NCI-H1417 treated with DMSO at 0.1 percent for 48 hours (cell line): ENCODE measurements around the gene MAMLD1.

Experiments
- DNase-seq: peaks from one replicate; lab custom pipeline; 2025; lab: John Stamatoyannopoulos, UW

MAMLD1 gene

DNA sequence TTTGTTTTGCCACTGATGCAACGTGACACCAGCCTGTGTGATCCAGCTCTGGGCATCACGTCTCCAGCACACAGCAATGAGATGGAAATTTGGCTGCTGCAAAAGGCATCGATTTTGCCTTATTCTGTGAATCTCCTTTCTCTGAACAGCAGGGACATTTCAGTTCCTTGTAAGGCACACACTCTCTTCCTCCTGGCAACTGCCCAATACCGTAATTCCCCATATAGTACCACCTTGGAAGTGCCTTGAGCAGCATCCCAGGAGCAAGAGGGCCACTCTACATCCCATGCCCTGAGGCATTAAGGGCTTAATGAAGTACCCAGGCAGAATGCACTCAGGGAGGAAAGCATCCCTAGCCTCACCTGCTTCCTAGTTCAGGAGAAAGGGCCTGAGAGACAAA is 10.5 kb upstream of the MAMLD1 start:
- DNase-seq: no peak

DNA sequence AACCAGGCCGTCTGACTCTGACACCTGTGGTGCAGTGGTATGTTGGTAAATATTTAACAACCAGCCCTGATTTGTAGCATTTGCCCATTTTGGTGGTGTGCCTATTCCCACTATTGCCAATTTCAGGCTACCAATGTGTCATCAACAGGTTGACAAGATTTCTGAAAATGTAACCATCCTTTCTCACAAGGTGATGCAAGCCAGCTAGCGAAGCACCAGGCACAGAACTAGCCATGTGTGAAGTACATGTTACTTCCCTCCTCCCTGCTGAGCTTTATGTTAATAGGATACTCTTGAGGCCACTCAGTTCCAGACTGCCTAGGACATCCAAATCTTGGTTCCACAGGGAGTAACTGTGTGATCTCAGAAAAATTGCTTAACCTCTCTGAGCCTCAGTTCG is 7.2 kb upstream of the MAMLD1 start:
- DNase-seq: no peak

DNA sequence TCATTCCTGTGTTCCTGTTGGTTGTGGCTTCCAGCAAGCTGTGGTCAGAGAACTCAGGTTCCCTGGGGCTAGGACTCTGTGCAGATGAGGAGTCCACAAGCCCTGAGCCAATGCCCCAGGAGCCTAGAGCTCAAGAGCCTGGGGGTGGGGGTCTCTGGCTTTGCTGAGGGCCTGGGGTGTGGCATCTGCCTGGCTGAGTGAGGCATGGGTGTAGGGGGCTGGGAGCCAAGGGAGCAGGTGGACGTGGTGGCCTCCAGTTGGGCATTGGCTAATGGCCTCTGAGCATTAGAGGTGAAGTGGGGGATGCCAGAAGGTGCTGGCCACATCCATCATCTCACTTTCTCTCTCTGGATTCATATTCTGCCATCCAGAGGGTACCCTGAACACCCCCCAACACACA is 5.3 kb upstream of the MAMLD1 start:
- DNase-seq: no peak

DNA sequence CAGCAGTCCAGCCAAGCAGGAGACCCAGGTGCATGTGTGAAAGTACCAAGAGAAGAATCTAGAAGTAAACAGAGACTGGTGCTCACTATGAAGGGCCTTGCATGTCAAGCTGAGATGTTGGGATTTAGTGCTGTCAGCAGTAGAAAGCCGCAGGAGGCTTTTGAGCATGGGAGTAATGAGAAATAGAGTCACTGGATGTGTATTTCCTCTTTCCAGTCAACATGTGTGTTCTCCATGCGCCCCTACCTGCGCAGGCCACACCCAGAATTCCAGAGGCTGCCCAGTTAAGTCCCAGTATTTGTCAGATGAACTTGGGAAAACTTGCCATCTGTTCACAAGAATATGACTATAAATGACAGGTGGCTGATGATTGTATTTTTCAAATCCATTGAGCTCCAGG is 4.5 kb upstream of the MAMLD1 start:
- no peak for DNase-seq

DNA sequence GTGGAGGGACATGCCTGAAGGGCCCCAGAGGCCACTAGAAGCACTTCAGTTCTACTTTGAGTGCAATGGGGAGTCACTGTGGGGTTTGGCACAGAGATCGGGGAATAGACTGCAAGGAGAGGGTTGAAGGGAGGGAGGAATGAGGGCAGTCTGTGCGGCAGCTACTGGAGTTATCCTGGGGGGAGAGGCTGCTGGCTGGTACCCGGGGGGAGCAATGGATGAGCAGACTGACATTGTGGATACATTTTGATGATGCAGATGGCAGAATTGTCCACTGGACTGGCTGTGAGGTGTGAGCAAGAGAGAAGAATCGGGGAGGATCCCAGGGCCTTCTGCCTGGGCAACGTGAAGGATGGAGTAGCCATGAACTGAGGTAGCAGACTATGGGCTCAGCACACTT is 2.8 kb upstream of the MAMLD1 start:
- DNase-seq: no peak

DNA sequence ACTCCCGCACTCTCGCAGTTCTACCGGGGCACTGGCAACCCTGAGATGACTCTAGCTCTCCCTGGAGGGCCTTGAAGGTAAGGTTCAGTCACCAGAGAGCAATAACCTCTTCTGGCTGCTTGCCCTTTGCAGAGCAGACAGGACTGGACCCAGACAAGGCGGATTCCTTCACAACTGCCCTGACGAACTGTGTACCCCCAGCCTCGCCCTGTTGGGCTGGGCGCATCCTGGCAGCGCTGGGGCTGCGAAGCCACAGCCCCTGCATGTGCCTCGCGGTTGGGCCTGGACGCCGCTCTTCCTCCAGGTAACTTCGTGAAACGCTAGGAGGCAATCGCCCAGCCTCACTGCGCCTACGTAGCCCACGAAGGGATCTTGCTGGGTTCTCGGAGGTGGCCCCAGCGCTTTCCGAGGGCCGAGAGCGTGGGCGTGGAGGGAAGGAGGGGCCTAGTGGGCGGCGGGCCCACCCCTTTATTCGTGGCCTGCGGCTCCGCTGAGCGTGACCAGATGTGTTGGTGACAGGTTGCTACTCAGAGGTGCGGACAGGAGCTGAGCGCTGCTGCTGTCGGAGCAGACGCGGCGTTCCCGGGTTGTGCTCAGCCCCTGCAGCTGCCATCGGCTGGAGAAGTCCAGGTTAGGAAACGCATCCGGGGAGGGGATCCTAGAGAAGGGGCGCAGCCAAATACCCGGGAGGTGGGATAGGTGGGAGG is 1.9 kb upstream of the MAMLD1 start:
- no peak for DNase-seq

GRCh38 chrX:150361777-150362351 is 1.3 kb upstream of the MAMLD1 start:
- no peak for DNase-seq

GRCh38 chrX:150363561-150364346 is 637 bp downstream of the MAMLD1 start:
- no peak for DNase-seq

- no peak for DNase-seq
These were observed 1.4 kb downstream of the MAMLD1 start for GRCh38 chrX:150364347-150365050.

DNA sequence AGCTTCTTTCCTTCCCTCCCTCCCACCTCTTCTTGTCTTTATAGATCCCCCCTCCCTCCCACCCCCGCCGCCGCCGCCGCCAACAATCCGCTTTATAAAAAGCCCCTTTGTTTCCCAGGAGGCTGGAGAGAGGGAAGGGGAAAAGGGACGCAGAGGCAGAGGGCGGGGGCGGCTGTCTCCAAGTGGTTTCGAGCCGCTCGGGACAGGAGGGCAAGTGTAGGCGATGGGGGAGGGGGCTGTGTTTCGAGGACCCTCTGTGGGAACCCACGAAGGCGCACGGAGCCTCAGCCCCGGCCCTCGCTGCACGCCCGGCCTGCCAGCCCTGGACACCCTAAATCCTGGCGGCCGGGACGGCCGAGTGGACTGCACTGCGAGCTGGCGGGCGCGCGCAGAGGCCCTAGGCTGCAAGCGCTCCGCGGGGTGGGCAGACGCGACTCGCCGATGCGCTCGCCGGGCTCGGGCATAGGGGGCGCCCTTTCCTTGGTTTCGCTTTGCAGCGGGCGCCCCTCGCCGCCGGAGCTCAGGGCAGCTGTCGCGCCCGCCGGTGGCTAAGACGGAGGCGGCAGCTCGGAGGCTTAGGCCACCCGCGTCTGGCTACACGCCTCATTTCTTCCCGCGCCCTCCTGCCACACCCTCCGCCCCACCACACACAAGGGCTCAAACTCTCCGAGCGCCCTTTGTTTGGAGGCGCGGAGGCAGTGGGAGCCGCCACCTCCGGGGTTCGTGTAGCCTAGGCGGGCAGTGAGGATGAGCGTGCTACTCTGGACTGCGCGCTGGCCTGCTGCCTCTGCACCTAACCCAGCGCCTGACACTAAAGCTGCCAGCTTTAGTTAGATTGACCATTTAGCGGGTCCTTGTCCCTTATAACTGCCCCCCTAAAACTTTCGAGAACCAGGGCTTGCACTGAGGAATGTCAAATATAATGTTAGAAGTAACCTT is 2.2 kb downstream of the MAMLD1 start:
- DNase-seq: no peak

DNA sequence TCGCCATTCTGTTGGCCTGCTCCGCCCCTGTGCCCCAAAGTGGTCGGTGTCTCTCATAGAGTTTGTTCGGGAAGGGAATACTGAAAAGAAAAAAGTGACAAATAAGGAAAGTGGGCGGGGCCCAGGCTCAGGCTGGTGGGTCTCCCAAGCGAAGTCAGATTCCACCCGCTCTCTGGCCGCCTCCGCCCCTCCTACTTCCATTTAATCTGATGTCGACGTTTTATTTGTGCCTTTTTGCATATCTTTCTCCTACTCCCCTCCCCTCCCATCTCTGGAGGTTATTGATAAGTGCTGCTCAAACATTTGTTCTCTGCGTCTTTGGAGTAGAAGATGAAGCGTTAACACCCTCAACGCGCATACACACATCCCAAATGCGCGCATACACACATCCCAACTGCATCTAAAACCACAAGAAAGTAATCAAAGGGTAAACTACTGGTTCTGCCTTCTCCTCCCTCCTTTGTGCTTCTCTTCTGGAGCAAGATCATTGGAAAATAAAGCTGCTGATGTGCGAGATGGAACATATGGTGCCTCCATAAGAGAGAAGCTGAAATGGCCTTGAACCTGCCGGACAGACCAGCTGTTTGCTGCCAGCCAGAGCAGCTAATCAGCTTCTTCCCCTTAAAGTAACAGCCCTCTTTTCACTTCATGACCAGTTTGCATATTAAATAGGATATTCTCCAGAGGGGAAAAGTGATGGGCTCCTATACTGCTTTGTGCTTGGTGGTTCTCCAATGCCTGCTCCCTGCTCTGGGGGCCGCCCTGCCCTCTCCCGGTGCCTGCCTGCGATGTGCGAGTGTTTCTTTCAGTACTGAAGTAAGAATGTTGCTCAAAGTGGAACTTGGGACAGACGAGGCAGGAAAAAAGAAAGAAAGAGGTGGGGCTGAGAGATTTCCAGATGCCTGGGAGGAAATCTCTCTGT is 3.1 kb downstream of the MAMLD1 start:
- DNase-seq: no peak

GRCh38 chrX:150366951-150367545 is 3.9 kb downstream of the MAMLD1 start:
- no peak for DNase-seq

DNA sequence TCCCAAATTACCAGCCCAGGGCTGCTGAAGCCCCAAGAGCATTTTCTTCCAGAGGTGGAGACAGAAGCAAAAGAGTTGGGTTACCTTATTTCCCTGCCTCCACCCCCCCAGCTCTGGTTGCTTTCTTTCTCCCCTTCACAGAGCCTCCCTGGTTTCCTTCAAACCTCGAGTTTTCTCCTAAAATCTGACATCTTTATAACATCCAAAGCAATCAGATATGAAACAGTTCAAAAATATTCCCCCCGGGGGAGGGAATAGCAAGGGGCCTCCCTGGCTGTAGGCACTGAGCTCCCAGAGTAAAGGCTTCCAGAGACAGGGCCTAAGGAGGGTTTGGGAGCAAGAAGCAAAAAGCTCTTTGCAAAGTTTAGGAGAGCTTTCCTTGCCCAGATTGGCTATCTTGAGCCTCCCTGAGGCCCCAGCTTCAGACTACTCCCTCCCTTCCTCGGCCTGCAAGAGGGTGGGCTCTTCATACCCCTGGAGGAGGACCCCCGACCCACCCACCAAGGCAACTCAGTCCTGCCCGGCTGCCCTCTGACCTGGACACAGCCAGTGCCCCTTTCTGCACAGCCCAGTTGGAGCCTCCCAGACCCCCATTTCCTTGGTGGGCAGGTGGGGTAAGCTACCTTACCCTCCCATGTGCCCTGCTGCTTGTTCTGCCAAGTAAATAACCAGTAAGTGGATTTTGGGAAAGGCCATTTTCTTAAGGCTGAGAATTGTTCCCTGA is 7.6 kb downstream of the MAMLD1 start:
- DNase-seq: no peak

DNA sequence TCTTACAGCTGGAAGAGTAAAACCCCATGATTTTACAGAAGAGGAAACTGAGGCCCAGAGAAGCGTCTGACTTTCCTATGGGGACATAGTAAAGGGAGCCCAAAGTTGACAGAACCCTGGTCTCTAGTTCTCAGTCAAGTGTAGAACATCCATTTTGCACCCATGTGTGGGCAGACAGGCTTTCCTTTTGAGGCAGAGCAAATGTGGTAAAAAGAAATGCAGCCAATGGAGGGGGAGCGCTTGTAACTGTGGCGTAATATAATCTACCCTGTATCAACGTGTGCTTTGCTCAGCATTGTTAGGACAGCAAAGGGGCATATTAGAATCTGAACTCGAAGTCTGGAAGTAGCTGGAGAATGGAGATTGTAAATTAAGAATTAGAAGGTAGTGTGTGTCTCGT is 8.8 kb downstream of the MAMLD1 start:
- DNase-seq: no peak

DNA sequence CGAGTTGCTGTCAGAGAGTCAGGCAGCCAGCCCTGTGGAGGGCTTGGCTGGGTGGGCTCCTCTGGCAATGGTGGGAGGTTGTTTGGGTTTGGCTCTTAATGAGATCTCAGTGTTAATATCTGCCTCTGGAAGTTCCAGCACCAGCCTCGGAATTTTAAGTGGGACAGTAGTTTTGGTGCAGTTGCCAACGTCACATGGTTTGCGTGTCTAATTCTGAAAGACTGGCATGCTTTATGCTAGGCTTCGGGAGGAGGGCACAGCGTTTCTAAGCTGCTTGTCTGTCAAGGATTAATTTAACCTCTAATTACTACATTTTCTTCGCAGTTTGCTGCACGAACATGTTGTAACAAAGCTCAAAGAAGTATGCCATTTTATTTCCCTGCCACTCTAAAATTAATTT is 9.2 kb downstream of the MAMLD1 start:
- DNase-seq: no peak

DNA sequence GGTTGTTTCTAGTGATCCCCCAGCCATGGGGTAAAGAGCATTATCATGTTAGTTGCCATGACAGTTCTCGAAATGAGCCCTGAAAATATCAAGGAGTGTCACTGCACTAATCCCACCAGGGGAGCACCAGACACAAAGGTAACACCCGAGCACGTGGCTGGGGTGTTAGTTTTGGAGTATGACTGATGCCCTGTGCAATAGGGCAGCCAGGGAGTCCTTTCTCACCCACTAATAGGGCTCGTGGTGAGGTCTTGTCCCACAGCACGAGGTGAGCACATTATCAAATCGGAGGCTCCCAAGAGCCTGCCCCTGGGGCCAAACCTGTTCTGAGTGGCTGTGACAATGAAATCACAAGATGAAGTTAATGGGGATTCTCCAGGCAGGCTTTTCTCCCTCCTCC is 9.6 kb downstream of the MAMLD1 start:
- no peak for DNase-seq

GRCh38 chrX:150375243-150375770 is 12.2 kb downstream of the MAMLD1 start:
- no peak for DNase-seq

GRCh38 chrX:150377005-150377404 is 13.9 kb downstream of the MAMLD1 start:
- DNase-seq: no peak

DNA sequence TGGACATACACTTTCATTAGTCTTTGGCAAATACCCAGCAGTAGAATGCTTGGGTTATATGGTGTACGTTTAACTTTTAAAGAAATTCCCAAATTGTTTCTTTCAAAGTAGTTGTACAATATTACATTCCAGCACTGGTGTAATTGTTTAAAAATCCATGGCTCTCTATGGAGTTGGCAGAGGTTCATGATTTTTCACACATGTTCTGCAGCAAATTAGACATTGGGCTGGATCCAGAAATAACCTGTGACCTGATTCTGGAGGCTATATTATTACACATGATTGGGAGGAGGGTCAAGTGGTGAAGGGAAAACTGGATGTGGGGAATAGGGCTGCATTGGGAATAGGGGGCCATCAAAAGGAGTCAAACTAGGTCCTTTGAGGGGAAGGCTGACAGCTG is 41.9 kb downstream of the MAMLD1 start:
- no peak for DNase-seq
